Hematopoietic multipotent progenitor cell treated with erythropoietin and hydrocortisone succinate and interleukin-3 and kit ligand, for 8 days (in vitro differentiated cells): Measurements from ENCODE around the gene MRPL22.
"Not testable (repeated sequence)": the region's sequence is repeated elsewhere in the genome, so short reads cannot be mapped to it uniquely, and the experiment has no call there.

Experiments
- DNase-seq: peaks from one replicate; pipeline ENCODE4 v3.0.0-alpha.2; 2015

MRPL22 gene

DNA sequence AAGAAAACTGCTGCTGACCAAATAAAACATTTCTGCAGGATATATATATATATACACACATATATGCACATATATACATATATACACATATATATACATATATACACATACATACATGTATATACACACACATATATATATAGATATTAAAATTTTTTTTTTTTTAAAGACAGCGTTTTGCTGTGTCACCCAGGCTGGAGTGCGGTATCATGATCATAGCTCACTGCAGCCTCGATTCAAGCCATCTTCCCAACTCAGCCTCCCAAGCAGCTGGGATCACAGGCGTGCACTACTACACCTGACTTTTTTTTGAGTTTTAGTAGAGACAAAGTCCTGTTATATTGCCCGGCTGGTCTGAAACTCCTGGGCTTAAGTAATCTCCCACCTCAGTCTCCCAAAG is 2.7 kb downstream of the MRPL22 start:
- no peak for DNase-seq

DNA sequence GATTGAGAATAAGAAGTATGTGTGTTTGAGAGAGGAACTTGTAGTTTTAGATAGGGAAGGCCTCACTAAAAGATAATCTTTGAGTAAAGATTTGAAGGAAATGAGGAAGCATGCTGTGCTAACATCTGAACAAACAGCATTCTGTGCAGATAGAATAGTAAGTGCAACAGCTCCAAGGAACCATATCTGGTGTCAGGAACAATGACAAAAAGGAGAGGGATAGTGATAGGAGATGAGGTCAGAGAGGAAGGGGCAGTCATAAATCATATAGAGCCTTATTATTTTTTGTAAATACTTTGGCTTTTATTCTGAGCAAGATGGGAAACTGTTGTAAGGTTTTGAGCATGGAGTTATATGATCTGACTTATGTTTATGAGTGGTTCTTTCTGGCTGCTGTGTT is 3.8 kb downstream of the MRPL22 start:
- no peak for DNase-seq

DNA sequence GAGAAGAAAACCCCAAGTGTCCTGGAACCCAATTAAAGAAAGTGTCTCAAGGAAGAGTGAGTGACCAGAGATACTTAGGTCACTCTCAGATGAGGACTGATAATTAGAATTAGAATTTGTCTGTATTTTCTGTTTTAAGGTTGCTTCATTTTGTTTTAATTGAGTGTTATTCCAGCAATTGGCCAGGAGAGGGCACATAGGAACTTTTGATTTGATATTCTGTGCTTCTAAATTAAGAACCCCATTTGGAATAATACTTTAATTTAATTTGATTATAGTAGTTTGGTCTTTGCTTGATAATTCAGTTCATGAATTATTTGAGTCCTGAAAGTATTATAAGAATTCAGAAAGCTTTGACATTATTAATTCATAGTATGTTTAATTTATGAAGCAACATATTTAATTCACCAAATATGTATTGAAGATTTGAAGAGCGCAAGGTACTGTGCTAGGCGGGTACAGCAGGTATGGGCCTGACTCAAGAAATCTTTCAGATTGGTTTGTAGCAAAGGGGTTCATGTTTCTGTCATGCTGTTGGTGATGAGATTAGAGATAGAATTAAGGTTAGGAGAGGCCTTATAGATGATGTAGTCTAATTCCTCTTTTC is 4.9 kb downstream of the MRPL22 start:
- DNase-seq = peak; percentile 50

DNA sequence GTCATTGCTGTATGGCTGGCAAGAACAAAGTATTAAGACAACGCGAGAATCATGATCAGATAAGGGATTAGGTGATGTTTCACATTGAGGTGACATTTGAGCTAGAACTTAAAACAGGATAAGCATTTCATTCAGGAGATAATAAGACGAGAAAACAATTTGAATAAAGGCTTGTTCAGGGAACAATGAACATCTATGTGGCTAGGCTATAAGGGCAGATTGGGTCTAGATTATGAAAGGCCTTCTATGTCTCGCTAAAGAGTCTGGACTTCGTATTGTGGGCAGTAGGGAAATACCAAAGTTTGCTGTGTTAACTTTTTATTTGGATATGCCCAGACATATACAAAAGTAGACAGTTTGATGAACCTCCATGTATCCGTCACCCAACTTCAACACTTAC is 6.9 kb downstream of the MRPL22 start:
- DNase-seq = no peak

DNA sequence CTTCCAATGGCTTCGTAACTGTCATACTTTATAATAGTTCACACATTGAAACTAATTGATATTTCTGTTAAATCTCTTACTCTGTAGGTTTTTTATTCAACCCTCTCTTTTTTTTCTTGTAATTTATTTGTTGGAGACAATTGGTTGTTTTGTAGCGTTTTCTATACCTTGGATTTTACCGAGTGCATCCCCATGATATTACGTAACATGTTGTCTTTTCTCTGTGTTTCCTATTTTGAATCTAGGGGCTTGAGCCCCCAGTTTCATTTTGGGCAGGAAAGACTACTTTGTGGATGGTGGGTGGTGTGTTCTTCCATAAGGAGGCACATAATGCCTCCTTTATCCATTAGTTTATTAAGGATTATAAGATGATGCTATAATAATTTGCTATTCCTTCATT is 7.4 kb downstream of the MRPL22 start:
- no peak for DNase-seq

DNA sequence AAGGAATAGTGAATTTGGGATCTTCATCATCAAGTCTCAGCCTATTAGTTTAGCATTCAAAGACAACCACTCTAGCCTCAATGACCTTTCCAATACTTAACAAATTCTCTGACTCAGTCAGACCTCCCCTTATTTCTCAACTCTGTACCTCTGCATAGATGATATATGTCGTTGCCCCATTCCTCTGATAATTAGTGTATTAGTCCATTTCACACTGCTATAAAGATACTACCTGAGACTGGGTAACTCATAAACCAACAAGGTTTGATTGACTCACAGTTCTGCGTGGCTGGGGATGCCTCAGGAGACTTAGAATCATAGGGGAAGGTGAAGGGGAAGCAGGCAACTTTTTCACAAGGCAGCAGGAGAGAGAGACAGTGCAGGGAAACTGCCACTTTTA is 8.9 kb downstream of the MRPL22 start:
- no peak for DNase-seq

DNA sequence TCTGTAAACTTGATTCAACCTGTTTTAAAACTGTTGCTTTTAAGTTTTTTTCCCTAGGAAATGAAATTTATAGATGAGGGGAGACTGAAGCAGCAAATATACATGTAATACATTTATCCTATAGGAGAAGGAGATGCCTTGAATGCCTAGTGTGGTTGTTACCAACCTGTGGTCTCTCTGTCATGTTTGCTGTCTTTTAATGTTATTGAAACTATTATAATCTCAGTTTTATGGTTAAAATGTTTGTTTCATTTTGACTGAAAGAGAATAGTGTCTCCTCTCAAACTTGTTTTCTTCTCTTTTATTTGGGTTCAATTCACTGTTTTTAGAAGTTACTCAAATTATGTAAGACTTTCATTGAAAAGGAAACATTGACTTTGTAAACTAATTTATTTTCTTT is 15.8 kb downstream of the MRPL22 start:
- no peak for DNase-seq

DNA sequence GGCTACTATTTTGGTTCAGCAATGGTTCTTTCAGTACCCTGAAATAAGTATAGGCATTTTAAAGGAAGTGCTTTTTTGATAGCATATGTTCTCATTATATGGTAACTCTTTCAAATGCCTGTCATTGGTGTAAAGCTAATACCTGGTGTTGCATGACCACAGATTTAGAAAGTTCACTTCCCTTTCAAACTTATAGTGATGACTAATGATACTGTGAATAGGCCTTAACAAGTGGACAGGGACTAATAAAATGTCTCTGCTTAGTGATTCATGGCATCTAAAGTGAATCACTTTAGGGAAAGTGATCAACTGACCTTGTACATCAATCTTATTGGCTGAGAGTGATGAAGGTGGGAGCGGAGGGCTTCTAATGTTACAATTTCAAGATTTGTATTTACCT is 21.6 kb downstream of the MRPL22 start:
- DNase-seq = no peak

DNA sequence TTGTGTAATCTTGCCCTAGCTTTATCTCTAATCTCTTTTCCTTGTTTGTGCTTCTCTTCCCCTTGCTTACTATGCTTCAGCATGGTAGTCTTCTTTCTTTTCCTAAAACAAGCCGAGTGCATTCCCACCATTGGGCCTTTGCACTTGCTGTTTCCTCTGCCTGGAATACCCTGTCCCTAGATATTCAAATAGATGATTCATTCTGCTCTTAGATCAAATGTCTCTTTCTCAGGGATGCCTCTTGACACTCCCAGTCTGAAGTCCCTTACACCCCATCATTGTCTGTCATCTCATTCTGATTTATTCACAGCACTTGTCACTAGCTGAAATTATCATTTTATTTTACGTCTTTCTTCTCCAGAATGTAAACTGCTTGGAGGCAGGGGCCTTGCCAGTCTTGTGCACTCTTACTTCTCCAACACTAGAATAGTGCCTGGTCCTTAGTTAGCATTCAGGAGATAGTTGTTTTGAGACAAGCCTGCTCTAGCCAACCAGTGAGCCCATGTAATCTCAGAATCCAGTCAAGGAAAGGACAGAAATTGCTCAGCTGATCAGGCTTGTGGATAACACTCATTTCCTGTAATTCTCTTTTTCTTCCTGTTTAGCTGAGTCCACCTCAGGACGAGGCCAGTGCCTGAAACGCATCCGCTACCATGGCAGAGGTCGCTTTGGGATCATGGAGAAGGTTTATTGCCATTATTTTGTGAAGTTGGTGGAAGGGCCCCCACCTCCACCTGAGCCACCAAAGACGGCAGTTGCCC is 25.4 kb downstream of the MRPL22 start:
- no peak for DNase-seq

DNA sequence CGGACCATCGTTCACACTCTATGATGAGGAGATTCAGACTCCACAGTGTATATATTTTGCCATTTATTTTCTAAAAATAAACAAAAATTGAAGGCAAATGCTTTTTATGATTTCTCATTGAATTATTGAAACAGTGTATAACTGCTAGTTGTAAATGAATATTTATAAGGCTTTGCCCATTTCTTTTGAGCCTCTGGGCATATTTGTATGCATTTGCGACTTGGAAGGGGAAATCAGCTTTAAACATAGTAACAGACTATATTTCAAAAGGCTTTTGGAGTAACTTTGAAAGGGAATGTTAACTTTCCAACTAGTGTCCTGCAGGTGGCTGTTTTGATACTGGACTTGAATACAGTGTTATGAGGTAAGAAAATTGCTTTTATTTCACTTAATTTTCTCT is 26.0 kb downstream of the MRPL22 start:
- DNase-seq = no peak

DNA sequence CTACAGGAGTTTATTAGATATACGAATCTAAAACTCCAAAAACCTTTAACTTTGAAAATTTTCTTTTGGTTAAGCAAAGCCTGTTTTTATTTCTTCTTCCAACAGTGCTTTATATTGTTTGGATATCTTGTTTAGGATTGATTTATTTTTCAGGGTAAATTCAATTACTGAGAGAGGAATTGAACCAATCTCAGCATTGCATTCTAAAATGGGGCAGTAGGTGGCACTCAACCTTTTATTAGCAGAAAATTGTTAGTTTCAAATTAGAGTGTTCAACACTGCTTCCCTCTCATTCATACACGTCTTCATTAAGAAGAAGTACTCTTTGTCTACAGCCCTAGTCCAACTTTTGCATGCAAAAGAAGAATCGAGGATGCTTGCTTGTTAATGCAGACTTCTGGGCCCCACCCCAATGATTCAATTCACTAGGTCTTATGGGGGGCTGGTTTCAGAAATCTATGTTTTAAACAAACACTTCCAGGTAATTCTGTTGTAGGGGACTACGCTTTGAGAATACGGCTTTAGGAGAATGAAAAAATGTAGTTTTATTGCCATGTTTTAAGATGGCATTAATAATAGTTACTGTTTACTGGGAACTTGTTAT is 26.6 kb downstream of the MRPL22 start:
- DNase-seq = peak; percentile 14

DNA sequence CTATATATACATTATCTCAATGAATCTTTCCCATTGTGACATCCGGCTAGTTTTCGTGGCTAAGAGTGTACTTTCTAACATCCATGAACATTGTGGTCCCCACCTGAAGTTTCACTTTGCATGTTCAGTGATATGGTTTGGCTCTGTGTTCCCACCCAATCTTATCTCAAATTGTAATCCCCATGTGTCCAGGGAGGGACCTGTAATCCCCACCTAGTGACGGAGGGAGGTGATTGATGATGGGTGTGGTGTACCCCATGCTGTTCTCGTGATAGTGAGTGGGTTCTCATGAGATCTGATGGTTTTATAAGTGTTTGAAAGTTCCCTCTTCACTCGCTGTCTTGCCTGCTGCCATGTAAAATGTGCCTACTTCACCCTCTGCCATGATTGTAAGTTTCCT is 28.1 kb downstream of the MRPL22 start:
- peak; percentile 59 for DNase-seq

DNA sequence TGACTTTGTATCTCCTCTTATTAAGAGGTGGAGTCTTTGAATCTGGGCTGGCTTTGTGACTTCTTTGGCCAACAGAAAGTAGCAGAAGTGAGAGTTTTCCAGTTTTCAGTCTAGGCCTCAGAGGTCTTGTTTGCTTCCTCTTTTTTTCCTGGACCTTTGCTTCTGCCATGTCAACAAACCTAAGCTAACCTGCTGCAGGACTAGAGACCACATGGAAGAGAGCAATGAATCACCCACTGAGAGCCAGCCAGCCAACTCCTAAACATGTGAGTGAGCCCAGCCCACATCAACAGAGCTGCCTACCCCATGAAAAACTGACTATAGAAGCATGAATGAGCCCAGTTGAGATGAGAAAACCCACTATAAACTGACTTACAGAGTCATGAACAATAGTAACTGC is 29.9 kb downstream of the MRPL22 start:
- no peak for DNase-seq

DNA sequence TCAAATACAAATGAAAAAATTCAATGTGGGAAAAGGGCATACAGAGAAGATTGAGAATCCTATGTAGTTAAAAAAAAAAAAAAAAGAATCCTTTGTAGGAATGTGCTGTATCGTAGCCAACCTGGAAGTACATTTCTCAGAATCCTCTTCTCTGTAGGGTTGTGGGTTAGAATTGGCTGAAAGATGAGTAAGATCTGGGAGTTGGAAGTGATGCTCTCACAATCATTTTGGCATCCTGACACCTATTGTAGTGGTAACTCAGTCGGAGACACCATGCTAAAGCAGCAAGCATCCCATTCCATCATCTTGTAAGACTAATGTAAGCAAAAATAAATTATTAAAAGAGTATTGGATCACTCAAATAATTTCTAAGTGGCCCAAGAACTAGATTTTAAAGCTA is 30.6 kb downstream of the MRPL22 start:
- DNase-seq = no peak

DNA sequence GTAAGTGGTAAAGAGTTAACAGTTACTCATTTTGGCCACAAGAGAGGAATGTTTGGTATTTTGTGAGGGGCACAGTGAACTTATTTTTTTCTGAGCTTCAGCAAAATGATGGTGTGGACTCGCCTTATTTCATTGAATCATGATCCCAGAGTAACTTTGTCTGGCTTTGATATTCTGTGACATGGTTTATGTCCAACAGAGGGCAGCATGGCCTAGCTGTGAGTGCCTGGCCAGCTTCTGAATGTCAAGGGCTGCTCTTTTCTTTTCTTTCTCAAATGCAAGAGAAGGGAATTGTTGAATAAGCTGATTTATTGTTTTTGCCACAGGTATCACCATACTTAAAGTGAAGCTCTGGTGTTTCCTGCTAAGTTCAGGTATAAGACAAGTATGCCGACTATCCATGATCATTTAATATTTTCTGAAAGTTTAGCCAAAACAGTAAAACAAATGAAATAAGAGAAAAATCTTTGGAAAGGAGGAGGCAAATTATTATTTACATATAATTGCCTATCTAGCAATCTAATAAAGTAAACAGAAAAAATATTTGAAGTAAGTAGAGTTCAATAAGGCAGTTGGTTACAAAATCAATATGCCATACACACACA is 31.7 kb downstream of the MRPL22 start:
- DNase-seq = peak; percentile 67

DNA sequence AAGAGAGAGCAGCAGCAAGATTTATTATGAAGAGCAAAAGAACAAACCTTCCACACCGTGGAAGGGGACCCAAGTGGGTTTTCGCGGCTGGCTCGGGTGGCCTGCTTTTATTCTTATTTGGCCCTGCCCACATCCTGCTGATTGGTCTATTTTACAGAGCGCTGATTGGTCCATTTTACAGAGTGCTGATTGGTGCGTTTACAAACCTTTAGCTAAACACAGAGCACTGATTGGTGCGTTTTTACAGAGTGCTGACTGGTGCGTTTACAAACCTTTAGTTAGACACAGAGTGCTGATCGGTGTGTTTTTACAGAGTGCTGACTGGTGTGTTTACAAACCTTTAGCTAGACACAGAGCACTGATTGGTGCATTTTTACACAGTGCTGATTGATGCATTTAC is 35.2 kb downstream of the MRPL22 start:
- DNase-seq = not testable (repeated sequence)

DNA sequence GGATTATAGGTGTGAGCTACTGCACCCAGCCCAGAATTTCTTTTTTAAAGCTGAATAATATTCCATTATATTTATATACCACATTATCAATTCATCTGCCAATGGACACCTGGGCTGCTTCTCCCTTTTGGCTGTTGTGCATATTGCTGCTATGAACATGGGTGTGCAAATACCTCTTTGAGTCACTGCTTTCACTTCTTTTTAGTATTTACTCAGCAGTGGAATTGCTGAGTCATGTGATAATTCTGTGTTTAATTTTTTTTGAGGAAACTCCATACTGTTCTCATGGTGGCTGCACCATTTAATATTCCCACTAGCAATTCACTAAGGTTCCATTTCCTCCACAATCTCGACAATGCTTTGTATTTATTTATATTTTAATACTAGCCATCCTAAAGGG is 36.5 kb downstream of the MRPL22 start:
- no peak for DNase-seq

DNA sequence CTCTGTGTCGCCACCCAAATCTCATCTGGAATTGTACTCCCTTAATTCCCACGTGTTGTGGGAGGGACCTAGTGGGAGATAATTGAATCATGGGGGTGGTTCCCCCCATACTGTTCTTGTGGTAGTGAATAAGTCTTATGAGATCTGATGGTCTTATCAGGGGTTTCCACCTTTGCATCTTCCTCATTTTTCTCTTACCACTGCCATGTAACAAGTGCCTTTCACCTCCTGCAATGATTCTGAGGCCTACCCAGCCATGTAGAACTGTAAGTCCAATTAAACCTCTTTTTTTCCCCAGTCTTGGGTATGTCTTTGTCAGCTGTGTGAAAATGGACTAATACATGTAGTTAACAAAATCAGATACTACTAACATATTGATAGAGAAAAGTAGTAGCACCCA is 37.4 kb downstream of the MRPL22 start:
- DNase-seq = peak; percentile 66

DNA sequence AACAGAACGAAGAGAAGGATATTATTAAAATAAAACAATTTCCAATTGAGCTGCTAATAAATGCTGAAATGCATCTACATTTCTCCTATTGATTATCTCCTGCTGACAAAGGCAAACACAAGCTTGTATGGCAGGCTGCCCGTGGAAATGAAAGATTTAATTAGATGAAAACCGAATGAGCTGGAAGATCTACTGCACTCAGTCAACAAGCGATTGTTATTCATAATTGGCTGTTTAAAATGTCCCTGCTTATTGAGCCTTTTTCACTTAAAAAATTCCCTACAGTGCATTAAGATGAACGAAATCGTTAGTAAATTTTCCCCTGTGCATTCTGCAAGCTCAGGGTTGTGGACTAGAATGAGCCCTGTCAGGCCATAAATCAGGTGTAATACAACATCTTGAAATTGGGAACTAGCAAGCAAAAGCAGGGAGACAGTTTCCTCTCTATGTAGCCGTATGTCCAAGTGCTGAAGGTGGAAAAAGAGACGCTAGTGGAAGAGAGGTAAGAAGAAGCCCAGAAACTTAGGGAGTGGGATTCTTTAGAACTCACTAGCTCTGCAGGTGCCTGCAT is 44.2 kb downstream of the MRPL22 start:
- DNase-seq = no peak

DNA sequence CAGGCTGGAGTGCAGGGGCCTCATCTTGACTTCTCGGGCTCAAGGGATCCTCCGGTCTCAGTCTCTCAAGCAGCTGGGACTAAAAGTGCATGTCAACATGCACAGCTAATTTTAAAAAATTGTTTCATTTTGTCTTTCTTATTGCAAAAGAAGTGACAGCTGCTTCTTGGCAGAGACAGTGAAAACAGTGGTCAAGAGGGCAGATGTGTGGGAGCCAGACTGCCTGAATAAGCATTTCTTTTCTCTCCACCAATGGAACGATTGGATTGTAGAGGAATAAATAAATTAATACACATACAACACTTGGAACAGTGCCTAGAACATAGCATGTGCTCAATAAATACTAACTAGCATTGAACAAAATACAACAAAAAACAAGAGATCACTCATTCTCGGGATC is 45.3 kb downstream of the MRPL22 start:
- no peak for DNase-seq

DNA sequence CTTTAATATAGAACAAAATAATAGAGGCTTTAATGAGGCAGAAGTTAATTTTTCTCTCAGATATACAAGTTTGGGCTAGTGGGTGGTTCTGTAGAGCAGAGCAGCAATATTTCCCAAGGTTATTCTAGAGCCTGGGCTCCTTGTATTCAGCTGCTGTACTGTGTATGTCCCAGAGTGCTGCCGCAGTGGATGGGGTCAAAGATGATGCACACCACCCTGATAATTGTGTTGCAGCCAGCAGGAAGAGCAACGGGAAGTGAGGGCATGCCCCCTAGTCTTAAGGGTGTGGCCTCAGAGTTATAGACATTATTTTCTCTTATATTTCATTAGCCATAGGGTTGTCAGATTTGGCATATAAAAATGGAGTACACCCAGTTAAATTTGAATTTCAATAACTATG is 48.8 kb downstream of the MRPL22 start:
- no peak for DNase-seq

DNA sequence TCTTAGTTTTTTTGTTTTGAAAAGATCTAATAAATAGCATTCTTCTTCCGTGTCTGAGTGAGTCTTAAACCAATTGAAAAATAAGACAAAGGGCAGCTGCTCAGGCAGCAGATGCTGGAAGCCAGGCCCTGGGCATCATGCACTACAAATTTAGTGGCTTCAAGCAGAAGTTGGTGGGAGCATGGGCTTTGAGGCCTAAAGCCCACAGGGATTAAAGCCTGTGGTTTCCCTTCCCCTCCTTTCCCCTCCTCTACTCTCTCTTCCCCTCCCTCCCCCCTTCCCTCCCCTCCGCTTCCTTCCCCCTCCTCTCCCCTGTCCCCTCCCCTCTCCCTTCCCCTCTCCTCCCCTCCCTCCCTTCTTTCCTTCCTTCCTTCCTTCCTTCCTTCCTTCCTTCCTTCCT is 52.6 kb downstream of the MRPL22 start:
- DNase-seq = no peak

DNA sequence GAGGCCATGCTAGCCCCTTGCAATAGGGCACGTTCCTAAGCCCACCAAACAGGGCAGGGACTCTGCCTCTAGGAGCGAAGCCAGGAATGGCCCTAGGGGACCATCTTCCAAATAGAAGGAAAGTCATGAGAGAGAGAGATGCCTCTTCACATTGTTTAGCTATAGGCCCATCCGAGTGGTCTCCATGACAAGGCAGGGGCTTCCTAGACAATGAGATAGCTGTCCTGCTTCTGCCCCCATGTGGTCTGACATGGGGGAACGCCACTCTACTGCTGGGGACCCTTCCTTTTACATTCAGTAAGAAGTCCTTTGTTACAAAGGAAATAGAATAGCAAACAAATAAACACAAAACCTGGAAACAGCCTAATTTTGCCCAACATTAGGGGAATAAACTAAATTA is 54.8 kb downstream of the MRPL22 start:
- no peak for DNase-seq

DNA sequence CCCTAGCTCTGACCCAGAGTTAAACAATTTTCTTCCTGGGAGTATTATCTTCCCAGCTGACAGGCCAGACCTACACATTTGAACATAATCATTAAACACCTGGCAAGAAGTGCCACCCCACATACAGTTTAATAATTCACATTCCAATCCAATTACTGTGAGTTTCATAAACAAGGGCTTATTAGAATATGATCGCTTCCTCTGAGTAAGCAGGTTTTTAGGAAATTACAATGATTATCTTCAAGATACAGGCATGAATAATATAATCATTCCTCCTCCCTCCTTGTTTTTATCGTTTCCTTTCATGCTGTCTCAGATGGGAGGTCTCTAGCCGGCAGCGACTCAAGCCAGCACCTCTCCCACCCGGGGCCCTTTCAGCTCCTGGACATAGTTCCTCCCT is 56.9 kb downstream of the MRPL22 start:
- peak; percentile 41 for DNase-seq
